ENCODE results near the gene FTHL17. TPM values are rescaled to one million over a fixed set of nuclear protein-coding genes. Genes with fewer than 3 reads are reported as not detected.
A peak's percentile ranks its signal among the peaks of the same experiment; 100 is the strongest.

FTHL17 gene
- total and polyA plus RNA-seq, 2 donors: not detected

GRCh38 chrX:31058284-31058683 is 13.6 kb downstream of the FTHL17 start:
- no peaks in the 10 kb centered on the region for H3K27me3 ChIP-seq (ENCODE audit: control insufficient read depth in 2 of 2, insufficient read depth in 1 of 2, low read length in 1 of 2)

GRCh38 chrX:31057691-31058090 is 14.2 kb downstream of the FTHL17 start:
- Histone ChIP-seq H3K27me3 (ENCODE audit: control insufficient read depth in 2 of 2, insufficient read depth in 1 of 2, low read length in 1 of 2) (no peaks in the 10 kb centered on the region), H3K36me3 (ENCODE audit: control insufficient read depth in 2 of 2, insufficient read depth in 2 of 2, low read length in 1 of 2) (no peaks in the 10 kb centered on the region), H3K4me1 (ENCODE audit: control insufficient read depth in 2 of 2, insufficient read depth in 2 of 2, low read length in 2 of 2) (peaks cover 0 to 7% of the 10 kb centered on the region in 2 donors), H3K27ac (ENCODE audit: low read depth in 1 of 2, low read length in 1 of 2) (no peak overlapping the region), H3K4me3 (ENCODE audit: low read length in 2 of 2) (no peak overlapping the region), H3K9me3 (ENCODE audit: control insufficient read depth in 2 of 2, insufficient read depth in 1 of 2, low read length in 1 of 2) (no peaks in the 10 kb centered on the region)
- 97% methylated on average over 4 of the region's 4 CpGs for WGBS
- no peak for DNase-seq (ENCODE audit: low read depth in 6 of 9, low spot score in 9 of 9)

More at GRCh38 chrX:31058284-31058683, 13.6 kb downstream of the FTHL17 start:
- no peaks in the 10 kb centered on the region for H3K9me3 ChIP-seq (ENCODE audit: control insufficient read depth in 2 of 2, insufficient read depth in 1 of 2, low read length in 1 of 2)
- no peak overlapping the region for H3K27ac ChIP-seq (ENCODE audit: low read depth in 1 of 2, low read length in 1 of 2)
- H3K36me3 ChIP-seq (ENCODE audit: control insufficient read depth in 2 of 2, insufficient read depth in 2 of 2, low read length in 1 of 2): no peaks in the 10 kb centered on the region
- DNase-seq (ENCODE audit: low read depth in 6 of 9, low spot score in 9 of 9): no peak
- peaks cover 0 to 7% of the 10 kb centered on the region in 2 donors for H3K4me1 ChIP-seq (ENCODE audit: control insufficient read depth in 2 of 2, insufficient read depth in 2 of 2, low read length in 2 of 2)
- H3K4me3 ChIP-seq (ENCODE audit: low read length in 2 of 2): no peak overlapping the region
- 97% methylated on average over 7 of the region's 7 CpGs for WGBS

- no peak for DNase-seq (ENCODE audit: low read depth in 6 of 9, low spot score in 9 of 9)
- 90% methylated on average over 3 of the region's 3 CpGs for WGBS
Measured at GRCh38 chrX:31057291-31057690, 14.6 kb downstream of the FTHL17 start.

GRCh38 chrX:31053621-31054020 is 18.2 kb downstream of the FTHL17 start:
- Histone ChIP-seq H3K27ac (ENCODE audit: low read depth in 1 of 2, low read length in 1 of 2) (no peak overlapping the region), H3K4me3 (ENCODE audit: low read length in 2 of 2) (no peak overlapping the region), H3K36me3 (ENCODE audit: control insufficient read depth in 2 of 2, insufficient read depth in 2 of 2, low read length in 1 of 2) (no peaks in the 10 kb centered on the region), H3K4me1 (ENCODE audit: control insufficient read depth in 2 of 2, insufficient read depth in 2 of 2, low read length in 2 of 2) (no peaks in the 10 kb centered on the region), H3K27me3 (ENCODE audit: control insufficient read depth in 2 of 2, insufficient read depth in 1 of 2, low read length in 1 of 2) (no peaks in the 10 kb centered on the region), H3K9me3 (ENCODE audit: control insufficient read depth in 2 of 2, insufficient read depth in 1 of 2, low read length in 1 of 2) (no peaks in the 10 kb centered on the region)
- no peak for DNase-seq (ENCODE audit: low read depth in 6 of 9, low spot score in 9 of 9)
- WGBS: 98% methylated on average over 3 of the region's 3 CpGs

More at GRCh38 chrX:31057291-31057690, 14.6 kb downstream of the FTHL17 start:
- Histone ChIP-seq H3K4me3 (ENCODE audit: low read length in 2 of 2) (no peak overlapping the region), H3K36me3 (ENCODE audit: control insufficient read depth in 2 of 2, insufficient read depth in 2 of 2, low read length in 1 of 2) (no peaks in the 10 kb centered on the region), H3K27me3 (ENCODE audit: control insufficient read depth in 2 of 2, insufficient read depth in 1 of 2, low read length in 1 of 2) (no peaks in the 10 kb centered on the region), H3K4me1 (ENCODE audit: control insufficient read depth in 2 of 2, insufficient read depth in 2 of 2, low read length in 2 of 2) (peaks cover 0 to 7% of the 10 kb centered on the region in 2 donors), H3K9me3 (ENCODE audit: control insufficient read depth in 2 of 2, insufficient read depth in 1 of 2, low read length in 1 of 2) (no peaks in the 10 kb centered on the region), H3K27ac (ENCODE audit: low read depth in 1 of 2, low read length in 1 of 2) (no peak overlapping the region)

GRCh38 chrX:31039327-31039711 is 32.5 kb downstream of the FTHL17 start:
- H3K27ac ChIP-seq (ENCODE audit: low read depth in 1 of 2, low read length in 1 of 2): no peak overlapping the region
- WGBS: 64% methylated on average over 3 of the region's 3 CpGs
- H3K36me3 ChIP-seq (ENCODE audit: control insufficient read depth in 2 of 2, insufficient read depth in 2 of 2, low read length in 1 of 2): no peaks in the 10 kb centered on the region
- DNase-seq (ENCODE audit: low read depth in 6 of 9, low spot score in 9 of 9): no peak
- H3K9me3 ChIP-seq (ENCODE audit: control insufficient read depth in 2 of 2, insufficient read depth in 1 of 2, low read length in 1 of 2): no peaks in the 10 kb centered on the region
- H3K27me3 ChIP-seq (ENCODE audit: control insufficient read depth in 2 of 2, insufficient read depth in 1 of 2, low read length in 1 of 2): no peaks in the 10 kb centered on the region
- no peaks in the 10 kb centered on the region for H3K4me1 ChIP-seq (ENCODE audit: control insufficient read depth in 2 of 2, insufficient read depth in 2 of 2, low read length in 2 of 2)
- no peak overlapping the region for H3K4me3 ChIP-seq (ENCODE audit: low read length in 2 of 2)

GRCh38 chrX:31038575-31039326 is 33.1 kb downstream of the FTHL17 start:
- no peak overlapping the region for H3K27ac ChIP-seq (ENCODE audit: low read depth in 1 of 2, low read length in 1 of 2)
- 34% methylated on average over 6 of the region's 6 CpGs for WGBS
- DNase-seq (ENCODE audit: low read depth in 6 of 9, low spot score in 9 of 9): peak in 7 of 9 donors; percentile 15 to 63 (median 31)

GRCh38 chrX:31036895-31037294 is 34.9 kb downstream of the FTHL17 start:
- no peak overlapping the region for H3K27ac ChIP-seq (ENCODE audit: low read depth in 1 of 2, low read length in 1 of 2)
- WGBS: 61% methylated on average over 3 of the region's 3 CpGs
- DNase-seq (ENCODE audit: low read depth in 6 of 9, low spot score in 9 of 9): peak in 3 of 9 donors; percentile 5 to 17 (median 15)

More at GRCh38 chrX:31038575-31039326, 33.1 kb downstream of the FTHL17 start:
- no peaks in the 10 kb centered on the region for H3K4me1 ChIP-seq (ENCODE audit: control insufficient read depth in 2 of 2, insufficient read depth in 2 of 2, low read length in 2 of 2)
- no peak overlapping the region for H3K4me3 ChIP-seq (ENCODE audit: low read length in 2 of 2)
- no peaks in the 10 kb centered on the region for H3K27me3 ChIP-seq (ENCODE audit: control insufficient read depth in 2 of 2, insufficient read depth in 1 of 2, low read length in 1 of 2)
- no peaks in the 10 kb centered on the region for H3K9me3 ChIP-seq (ENCODE audit: control insufficient read depth in 2 of 2, insufficient read depth in 1 of 2, low read length in 1 of 2)
- H3K36me3 ChIP-seq (ENCODE audit: control insufficient read depth in 2 of 2, insufficient read depth in 2 of 2, low read length in 1 of 2): no peaks in the 10 kb centered on the region

GRCh38 chrX:31027351-31027750 is 44.5 kb downstream of the FTHL17 start:
- Histone ChIP-seq H3K27me3 (ENCODE audit: control insufficient read depth in 2 of 2, insufficient read depth in 1 of 2, low read length in 1 of 2) (no peaks in the 10 kb centered on the region), H3K4me3 (ENCODE audit: low read length in 2 of 2) (no peak overlapping the region), H3K4me1 (ENCODE audit: control insufficient read depth in 2 of 2, insufficient read depth in 2 of 2, low read length in 2 of 2) (no peaks in the 10 kb centered on the region), H3K9me3 (ENCODE audit: control insufficient read depth in 2 of 2, insufficient read depth in 1 of 2, low read length in 1 of 2) (no peaks in the 10 kb centered on the region), H3K36me3 (ENCODE audit: control insufficient read depth in 2 of 2, insufficient read depth in 2 of 2, low read length in 1 of 2) (no peaks in the 10 kb centered on the region), H3K27ac (ENCODE audit: low read depth in 1 of 2, low read length in 1 of 2) (no peak overlapping the region)
- no peak for DNase-seq (ENCODE audit: low read depth in 6 of 9, low spot score in 9 of 9)

More at GRCh38 chrX:31036895-31037294, 34.9 kb downstream of the FTHL17 start:
- Histone ChIP-seq H3K27me3 (ENCODE audit: control insufficient read depth in 2 of 2, insufficient read depth in 1 of 2, low read length in 1 of 2) (no peaks in the 10 kb centered on the region), H3K36me3 (ENCODE audit: control insufficient read depth in 2 of 2, insufficient read depth in 2 of 2, low read length in 1 of 2) (no peaks in the 10 kb centered on the region), H3K9me3 (ENCODE audit: control insufficient read depth in 2 of 2, insufficient read depth in 1 of 2, low read length in 1 of 2) (no peaks in the 10 kb centered on the region), H3K4me3 (ENCODE audit: low read length in 2 of 2) (no peak overlapping the region), H3K4me1 (ENCODE audit: control insufficient read depth in 2 of 2, insufficient read depth in 2 of 2, low read length in 2 of 2) (no peaks in the 10 kb centered on the region)

GRCh38 chrX:31024866-31025265 is 47.0 kb downstream of the FTHL17 start:
- DNase-seq (ENCODE audit: low read depth in 6 of 9, low spot score in 9 of 9): no peak
- 97% methylated on average over 1 of the region's 1 CpG for WGBS
- H3K4me3 ChIP-seq (ENCODE audit: low read length in 2 of 2): no peak overlapping the region
- no peaks in the 10 kb centered on the region for H3K4me1 ChIP-seq (ENCODE audit: control insufficient read depth in 2 of 2, insufficient read depth in 2 of 2, low read length in 2 of 2)
- no peaks in the 10 kb centered on the region for H3K36me3 ChIP-seq (ENCODE audit: control insufficient read depth in 2 of 2, insufficient read depth in 2 of 2, low read length in 1 of 2)
- no peak overlapping the region for H3K27ac ChIP-seq (ENCODE audit: low read depth in 1 of 2, low read length in 1 of 2)
- no peaks in the 10 kb centered on the region for H3K27me3 ChIP-seq (ENCODE audit: control insufficient read depth in 2 of 2, insufficient read depth in 1 of 2, low read length in 1 of 2)
- H3K9me3 ChIP-seq (ENCODE audit: control insufficient read depth in 2 of 2, insufficient read depth in 1 of 2, low read length in 1 of 2): no peaks in the 10 kb centered on the region

All from thymus (tissue), 11 donors.